HCT116 (cell line): ENCODE data around the gene OBSCN. TPM values are rescaled to one million over a fixed set of nuclear protein-coding genes. Genes with fewer than 3 reads are reported as not detected.

Experiments used
- ATAC-seq: fragments of 200-7000 bp; cut with Tn5 transposase; 2 replicates; pipeline ENCODE4 v1.9.1; 2020; ENCODE audit warnings: mild to moderate bottlenecking, moderate library complexity
- BruUV-seq: library from RNA; stranded (reverse); fragments of 400-500 nt; replicated peaks from 2 replicates; lab custom pipeline; 2021; lab: Mats Ljungman, UMichigan
- CTCF ChIA-PET: fragments of 300-600 bp; sonication (Branson Sonifier 250); formaldehyde crosslinking; loops from one replicate; lab custom pipeline; 2021; ENCODE audit warnings: antibody characterized with exemption; lab: Charles Lee
- POLR2A ChIA-PET: fragments of 300-600, 350-600 bp; sonication (Branson Sonifier 250); formaldehyde crosslinking; loops from one replicate; lab custom pipeline; 2021; ENCODE audit warnings: antibody characterized with exemption; lab: Charles Lee
- RAD21 ChIA-PET, 2 experiments: fragments of 300-600 bp; sonication (Branson Sonifier 250); formaldehyde crosslinking; loops; one replicate each; lab custom pipeline; 2023; ENCODE audit warnings: low total read pairs in 2 of 2; ENCODE audit not compliant: uncharacterized antibody in 2 of 2, unreplicated experiment in 2 of 2, low non-redundant PET in 1 of 2; lab: Charles Lee
- DNase-seq: peaks from one replicate; pipeline ENCODE4 v3.0.0-alpha.2; 2010; ENCODE audit warnings: low read depth, low spot score
- H2AFZ ChIP-seq: fragments of 200-600 bp; shearing (Covaris generic), sonication (generic); 2 replicates; pipeline ENCODE4 v1.6.1; 2017; ENCODE audit warnings: low read depth, mixed run types, mixed read lengths, antibody characterized with exemption, low read length; ENCODE audit not compliant: poor library complexity, severe bottlenecking
- H3K27ac ChIP-seq: 2 replicates; pipeline ENCODE4 v1.5.1; 2012; ENCODE audit warnings: low read depth, low read length
- H3K27me3 ChIP-seq: fragments of 200-600 bp; sonication (generic); 2 replicates; pipeline ENCODE4 v1.6.1; 2016; ENCODE audit warnings: mixed run types, low read length, mixed read lengths; ENCODE audit not compliant: insufficient read depth
- H3K36me3 ChIP-seq, 2 experiments: fragments of 200-500 bp in 1 of 2; fragments of 200-600 bp in 1 of 2; sonication (Bioruptor generic) in 1 of 2; sonication (generic) in 1 of 2; 2 replicates each; pipeline versions ENCODE4 v1.5.1 to v1.6.1; 2014 to 2016; ENCODE audit warnings: low read length in 2 of 2, inconsistent platforms in 1 of 2, mixed read lengths in 1 of 2, mixed run types in 1 of 2; ENCODE audit not compliant: insufficient read depth in 2 of 2, control insufficient read depth in 1 of 2
- H3K4me1 ChIP-seq, 2 experiments: fragments of 200-600 bp in 1 of 2; sonication (generic) in 1 of 2; 2 replicates each; pipeline versions ENCODE4 v1.5.1 to v1.6.1; 2012 to 2017; ENCODE audit warnings: low read length in 2 of 2, inconsistent platforms in 1 of 2, mild to moderate bottlenecking in 1 of 2, mixed read lengths in 1 of 2, mixed run types in 1 of 2, moderate library complexity in 1 of 2; ENCODE audit not compliant: insufficient read depth in 2 of 2, control insufficient read depth in 1 of 2
- H3K4me2 ChIP-seq: fragments of 200-600 bp; sonication (generic); 2 replicates; pipeline ENCODE4 v1.6.1; 2017; ENCODE audit warnings: mixed run types, low read length, mixed read lengths
- H3K4me3 ChIP-seq, 2 experiments: fragments of 200-600 bp in 1 of 2; sonication (generic) in 1 of 2; replicated peaks in 1 of 2; 2 replicates each; pipeline ENCODE4 v1.5.1; 2011 to 2016; ENCODE audit warnings: low read length in 2 of 2, control low read depth in 1 of 2, low read depth in 1 of 2, mild to moderate bottlenecking in 1 of 2, mixed read lengths in 1 of 2, mixed run types in 1 of 2
- H3K79me2 ChIP-seq: fragments of 200-600 bp; sonication (generic); 2 replicates; pipeline ENCODE4 v1.6.1; 2017; ENCODE audit warnings: mild to moderate bottlenecking, mixed run types, low read length, moderate library complexity, mixed read lengths; ENCODE audit not compliant: insufficient read depth
- H3K9ac ChIP-seq: fragments of 200-600 bp; sonication (generic); 2 replicates; pipeline ENCODE4 v1.6.1; 2016; ENCODE audit warnings: low read length, mixed read lengths
- H3K9me2 ChIP-seq: fragments of 200-600 bp; sonication (generic), shearing (Covaris generic); 2 replicates; pipeline ENCODE4 v1.6.1; 2017; ENCODE audit warnings: mixed run types, mild to moderate bottlenecking, moderate library complexity; ENCODE audit not compliant: insufficient read depth
- H3K9me3 ChIP-seq, 2 experiments: fragments of 200-500 bp in 1 of 2; fragments of 200-600 bp in 1 of 2; sonication (Bioruptor generic) in 1 of 2; sonication (generic) in 1 of 2; 2 replicates each; pipeline ENCODE4 v1.6.1; 2014 to 2017; ENCODE audit warnings: low read length in 2 of 2, mixed read lengths in 2 of 2, inconsistent platforms in 1 of 2, low read depth in 1 of 2, mild to moderate bottlenecking in 1 of 2, mixed run types in 1 of 2, moderate library complexity in 1 of 2; ENCODE audit not compliant: control insufficient read depth in 1 of 2, insufficient read depth in 1 of 2
- H4K20me1 ChIP-seq: fragments of 200-600 bp; sonication (generic), shearing (Covaris generic); 2 replicates; pipeline ENCODE4 v1.6.1; 2017; ENCODE audit warnings: mixed run types, mild to moderate bottlenecking, moderate library complexity; ENCODE audit not compliant: insufficient read depth
- CBX3 ChIP-seq: IDR thresholded peaks from 2 replicates; pipeline ENCODE4 v1.6.1; 2012; ENCODE audit warnings: low read depth
- CEBPB ChIP-seq: IDR thresholded peaks from 2 replicates; pipeline ENCODE4 v1.6.1; 2012; ENCODE audit warnings: low read depth
- CTCF ChIP-seq, 3 experiments: fragments of 200-600 bp in 1 of 3; sonication (generic) in 1 of 3; IDR thresholded peaks in 2 of 3; conservative IDR thresholded peaks in 1 of 3; 2 replicates each; pipeline ENCODE4 v1.5.1; 2012 to 2017; ENCODE audit warnings: low read depth in 2 of 3, low read length in 2 of 3, antibody characterized with exemption in 1 of 3, borderline replicate concordance in 1 of 3, control low read depth in 1 of 3, mild to moderate bottlenecking in 1 of 3, mixed read lengths in 1 of 3, mixed run types in 1 of 3, moderate library complexity in 1 of 3; ENCODE audit not compliant: insufficient read depth in 1 of 3
- EGR1 ChIP-seq: IDR thresholded peaks from 2 replicates; pipeline ENCODE4 v1.6.1; 2012; ENCODE audit warnings: low read depth
- ELF1 ChIP-seq: IDR thresholded peaks from 2 replicates; pipeline ENCODE4 v1.6.1; 2012; ENCODE audit warnings: low read depth, borderline replicate concordance
- EZH2 ChIP-seq: fragments of 200-600 bp; sonication (generic); IDR thresholded peaks from 2 replicates; pipeline ENCODE4 v1.6.1; 2017; ENCODE audit warnings: antibody characterized with exemption, mixed run types
- JUND ChIP-seq: IDR thresholded peaks from 2 replicates; pipeline ENCODE4 v1.6.1; 2012
- MAX ChIP-seq: IDR thresholded peaks from 2 replicates; pipeline ENCODE4 v1.6.1; 2012
- POLR2A ChIP-seq: IDR thresholded peaks from 2 replicates; pipeline ENCODE4 v1.7.0; 2011; ENCODE audit warnings: borderline replicate concordance; ENCODE audit not compliant: insufficient read depth, insufficient read length; ENCODE audit errors: extremely low read depth
- RAD21 ChIP-seq: IDR thresholded peaks from 2 replicates; pipeline ENCODE4 v1.6.1; 2012; ENCODE audit warnings: low read depth, mild to moderate bottlenecking
- SIN3A ChIP-seq: IDR thresholded peaks from 2 replicates; pipeline ENCODE4 v1.6.1; 2012; ENCODE audit warnings: low read depth
- SP1 ChIP-seq: IDR thresholded peaks from 2 replicates; pipeline ENCODE4 v1.6.1; 2012; ENCODE audit warnings: low read depth
- YY1 ChIP-seq: IDR thresholded peaks from 2 replicates; pipeline ENCODE4 v1.6.1; 2011; ENCODE audit warnings: low read length, low read depth, moderate library complexity, mild to moderate bottlenecking; ENCODE audit not compliant: insufficient replicate concordance; ENCODE audit errors: extremely low read depth
- ZFX ChIP-seq: fragments of 450-650 bp; IDR thresholded peaks from 2 replicates; pipeline ENCODE4 v1.6.1; 2017
- ZNF274 ChIP-seq: fragments of 200-500 bp; sonication (Bioruptor generic); IDR thresholded peaks from 2 replicates; pipeline ENCODE4 v1.6.1; 2014; ENCODE audit warnings: mild to moderate bottlenecking, low read depth, low read length, inconsistent platforms
- intact Hi-C: fragments of 100-400 bp; cut with micrococcal nuclease; formaldehyde crosslinking; loops from 2 replicates; pipeline ENCODE4 v1.10.0; 2022
- total RNA-seq: library from RNA; stranded (reverse); gene quantifications from one replicate; pipeline ENCODE4 v1.2.1, GENCODE V29; 2021; ENCODE audit not compliant: unreplicated experiment

OBSCN gene
- total RNA-seq, 1 experiment from 2014 or later, result 16.6 TPM

- no TSS peak for BruUV-seq
- Histone ChIP-seq H3K9me2 (no peaks in the 10 kb centered on the region), H2AFZ (no peak overlapping the region), H3K9ac (no peak overlapping the region), H3K4me3 (no peak overlapping the region), H3K9me3 (no peaks in the 10 kb centered on the region; a peak in 2 of 4 replicates), H3K27ac (no peak overlapping the region), H3K27me3 (no peaks in the 10 kb centered on the region), H3K36me3 (no peaks in the 10 kb centered on the region), H3K4me2 (no peak overlapping the region)
- ChIA-PET CTCF (no interaction called here), RAD21 (no interaction called here)
- ATAC-seq, result no peak
- intact Hi-C loops, result no loop called here
- no peak for TF ChIP-seq RAD21
- no peak for TF ChIP-seq JUND
- no peak for TF ChIP-seq POLR2A
- TF ChIP-seq SP1, result no peak
- TF ChIP-seq CBX3, result no peak
- TF ChIP-seq CEBPB, result no peak
- TF ChIP-seq YY1, result no peak
- no peak for TF ChIP-seq ZFX
- TF ChIP-seq EGR1, result no peak
- no peak for TF ChIP-seq CTCF (IDR thresholded peaks at IDR 0.05 in 2 of 3, conservative IDR thresholded peaks at IDR 0.05 in 1 of 3; ENCODE audit: borderline replicate concordance in 1 of 3, insufficient read depth in 1 of 3, low read depth in 2 of 3, low read length in 2 of 3)
- TF ChIP-seq EZH2, result no peak
- TF ChIP-seq SIN3A, result no peak
- TF ChIP-seq ZNF274, result no peak
- TF ChIP-seq MAX, result no peak
- no peak for TF ChIP-seq ELF1
- TF ChIP-seq, all 23 proteins: peak for 0
- no peaks in the 10 kb centered on the region for H3K4me1 ChIP-seq
- no peaks in the 10 kb centered on the region for H4K20me1 ChIP-seq
- no peaks in the 10 kb centered on the region for H3K79me2 ChIP-seq
- no peak for DNase-seq
- POLR2A ChIA-PET, result no interaction called here
Observed at GRCh38 chr1:228308085-228308601, 100.3 kb downstream of the OBSCN start.
